SK-N-MC (cell line): Measurements from ENCODE around the gene RPP25L.

ENCODE experiments used
- EZH2 ChIP-seq: fragments of 200-600 bp; sonication (generic); IDR thresholded peaks from one replicate; pipeline ENCODE4 v1.6.1; 2017; ENCODE audit warnings: antibody characterized with exemption
- FOXP2 ChIP-seq: optimal IDR thresholded peaks from 2 replicates; pipeline ENCODE3; 2011; ENCODE audit warnings: mild to moderate bottlenecking, moderate library complexity; ENCODE audit not compliant: insufficient read depth; ENCODE audit errors: extremely low read length, control extremely low read depth
- POLR2AphosphoS5 ChIP-seq: IDR thresholded peaks from 2 replicates; pipeline ENCODE4 v1.6.1; 2012; ENCODE audit warnings: mild to moderate bottlenecking, low read depth, low read length, borderline replicate concordance

- TF ChIP-seq POLR2AphosphoS5: no peak
- TF ChIP-seq EZH2: no peak
- TF ChIP-seq FOXP2: no peak
Measured at GRCh38 chr9:34585946-34586669, 25.8 kb downstream of the RPP25L start.
